Stimulated activated CD4-positive, alpha-beta T cell treated with anti-CD3 and anti-CD28 coated beads, Interleukin-1b, Interleukin-23, amount 100 ng/mL, for 24 hours (primary cell): ENCODE results near the gene NLRC5.
A peak's percentile ranks its signal among the peaks of the same experiment; 100 is the strongest.

ENCODE experiments used
- DNase-seq, 4 experiments: peaks; one replicate each; pipeline ENCODE4 v3.0.0-alpha.2; 2020; ENCODE audit warnings: low read depth in 4 of 4, low spot score in 1 of 4

Gene NLRC5

GRCh38 chr16:57022445-57022844 lies 33.1 kb downstream of the NLRC5 start:
- DNase-seq: no peak

- peak in 2 of 4 experiments; percentile 41 to 60 for DNase-seq
These were observed 34.3 kb downstream of the NLRC5 start for GRCh38 chr16:57023541-57024249.

- DNase-seq: no peak
These were observed 35.7 kb downstream of the NLRC5 start for GRCh38 chr16:57024894-57025680.

- DNase-seq: no peak
These were observed 36.8 kb downstream of the NLRC5 start for GRCh38 chr16:57025941-57026777.

GRCh38 chr16:57026778-57027062 lies 37.4 kb downstream of the NLRC5 start:
- no peak for DNase-seq

- DNase-seq: no peak
These were observed 37.7 kb downstream of the NLRC5 start for GRCh38 chr16:57027067-57027466.

- DNase-seq: no peak
These were observed 38.7 kb downstream of the NLRC5 start for GRCh38 chr16:57028086-57028485.

- DNase-seq: no peak
These were observed 40.1 kb downstream of the NLRC5 start for GRCh38 chr16:57029161-57030160.

GRCh38 chr16:57030346-57030902 lies 41.1 kb downstream of the NLRC5 start:
- no peak for DNase-seq

- DNase-seq: no peak
These were observed 41.8 kb downstream of the NLRC5 start for GRCh38 chr16:57031156-57031555.

GRCh38 chr16:57032346-57032745 lies 43.0 kb downstream of the NLRC5 start:
- no peak for DNase-seq

GRCh38 chr16:57032931-57033330 lies 43.6 kb downstream of the NLRC5 start:
- DNase-seq: no peak

GRCh38 chr16:57036315-57036714 lies 47.0 kb downstream of the NLRC5 start:
- DNase-seq: no peak

GRCh38 chr16:57036945-57037344 lies 47.6 kb downstream of the NLRC5 start:
- DNase-seq: no peak

GRCh38 chr16:57038166-57038565 lies 48.8 kb downstream of the NLRC5 start:
- no peak for DNase-seq

GRCh38 chr16:57039148-57039812 lies 49.9 kb downstream of the NLRC5 start:
- DNase-seq: no peak

GRCh38 chr16:57041182-57042156 lies 52.1 kb downstream of the NLRC5 start:
- DNase-seq: peak; percentile 51 to 81 (median 68)
